ENCODE data around the gene EXOSC2. TPM values are rescaled to one million over a fixed set of nuclear protein-coding genes. Genes with fewer than 3 reads are reported as not detected.

The EXOSC2 gene
- total and polyA plus RNA-seq, 2 of the 4 experiments (the other 2 are of a cell fraction): 27.0 to 48.6 TPM

DNA sequence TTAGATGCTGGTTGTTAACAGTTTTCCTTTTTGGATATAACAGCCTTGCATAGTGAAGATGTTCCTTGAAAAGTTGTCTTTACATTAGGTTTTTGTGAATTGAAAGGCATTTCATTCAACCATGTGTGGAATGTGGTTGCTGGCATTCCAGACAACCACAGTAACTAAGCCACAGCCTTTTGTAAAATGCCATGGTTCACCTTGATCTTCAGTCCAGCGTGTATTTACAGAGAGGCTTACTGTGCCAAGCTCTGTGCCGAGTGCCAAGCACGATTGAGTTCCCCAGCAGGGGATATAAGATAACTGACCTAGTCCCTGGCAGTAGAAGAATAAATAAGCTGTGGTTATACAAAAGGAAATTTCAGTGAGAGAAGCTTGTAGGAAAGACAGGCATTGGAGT lies 4.9 kb downstream of the EXOSC2 start:
- intact Hi-C loops (cut with micrococcal nuclease): no loop called here
- ChIA-PET POLR2A (ENCODE audit: unreplicated experiment) (interaction anchor here (0.7 kb wide), 1 partner anchor 426 kb away, joined by 3 read pairs; no protein-coding TSS in a partner anchor), CTCF (no interaction called here)
- Histone ChIP-seq H2BK15ac (ENCODE audit: low read depth, low read length) (0 out of 3 replicates have a peak overlapping the region, but pooled peaks have one; percentile 31), H3K9me1 (ENCODE audit: insufficient read depth, low read length) (peaks cover 29% of the 10 kb centered on the region), H4K20me1 (ENCODE audit: insufficient read depth, low read length) (peaks cover 40% of the 10 kb centered on the region), H3K4me2 (ENCODE audit: low read depth, low read length) (peak overlapping the region; percentile 46), H4K8ac (ENCODE audit: low read depth in 2 of 2, low read length in 2 of 2) (no peak overlapping the region), H3K4me3 (ENCODE audit: insufficient read depth, low read depth, low read length) (no peak overlapping the region), H3K4me1 (ENCODE audit: control insufficient read depth, insufficient read depth, low read length) (peaks cover 17% of the 10 kb centered on the region), H4K91ac (ENCODE audit: insufficient read depth, low read depth, low read length) (peak overlapping the region; percentile 53; the same call in 1 of the 2 replicates), H3K14ac (replicated peaks; ENCODE audit: low read depth, low read length) (0 out of 2 replicates have a peak overlapping the region, but pooled peaks have one; percentile 42), H3K4ac (ENCODE audit: low read depth, low read length) (peak overlapping the region; percentile 72; the same call in 1 of the 2 replicates), H3K23ac (ENCODE audit: low read depth, low read length) (peak overlapping the region; percentile 6; the same call in 1 of the 2 replicates), H3K27ac (ENCODE audit: insufficient read depth, low read length) (peak overlapping the region; percentile 47; the same call in 1 of the 2 replicates), H2AK9ac (replicated peaks; ENCODE audit: low read depth, low read length, poor library complexity) (peak overlapping the region; percentile 44), H3K79me1 (ENCODE audit: low read depth in 1 of 2, low read length in 2 of 2) (peaks cover 38 to 76% of the 10 kb centered on the region in 2 experiments), H2BK5ac (ENCODE audit: low read depth, low read length, poor library complexity, severe bottlenecking) (peak overlapping the region; percentile 39), H3K27me3 (ENCODE audit: control insufficient read depth, insufficient read depth, low read length) (no peaks in the 10 kb centered on the region), H2BK120ac (ENCODE audit: low read depth, low read length) (peak overlapping the region; percentile 72; the same call in 1 of the 2 replicates), H3K9me3 (ENCODE audit: control insufficient read depth, insufficient read depth, low read length) (no peaks in the 10 kb centered on the region), H3K9ac (ENCODE audit: low read depth, low read length) (no peak overlapping the region), H2AFZ (replicated peaks; ENCODE audit: low read length, poor library complexity) (no peak overlapping the region), H3K36me3 (ENCODE audit: control insufficient read depth, insufficient read depth, low read length) (peaks cover 39% of the 10 kb centered on the region), H2AK5ac (ENCODE audit: low read depth, low read length) (peak overlapping the region; percentile 66; the same call in 1 of the 2 replicates), H4K5ac (ENCODE audit: low read depth, low read length) (no peak overlapping the region), H3K56ac (ENCODE audit: extremely low read depth, insufficient read depth, low read length) (no peak overlapping the region), H3K18ac (ENCODE audit: low read depth, low read length) (no peak overlapping the region), H2BK20ac (ENCODE audit: low read depth, low read length) (0 out of 2 replicates have a peak overlapping the region, but pooled peaks have one; percentile 41)
- peak; percentile 37 for DNase-seq
- 60% methylated on average over 1 of the region's 3 CpGs; no CpG with 5 or more reads in 1 of the 2 experiments for WGBS, 2 experiments (ENCODE audit: extremely low coverage in 2 of 2, insufficient read length in 1 of 2)
- no peak for TF ChIP-seq SMC3 (IDR thresholded peaks at IDR 0.05; ENCODE audit: low read depth, low read length)
- no peak for TF ChIP-seq CHD1 (IDR thresholded peaks at IDR 0.05; ENCODE audit: low read depth, low read length)
- TF ChIP-seq CEBPB (IDR thresholded peaks at IDR 0.05; ENCODE audit: low read depth, low read length): no peak
- no peak for TF ChIP-seq RFX5 (IDR thresholded peaks at IDR 0.05; ENCODE audit: low read depth, low read length)
- TF ChIP-seq MAFK (IDR thresholded peaks at IDR 0.05; ENCODE audit: low read depth, low read length): no peak
- no peak for TF ChIP-seq NFE2L2 (IDR thresholded peaks at IDR 0.05; ENCODE audit: low read depth, low read length)
- no peak for TF ChIP-seq POLR2A (IDR thresholded peaks at IDR 0.05; ENCODE audit: low read depth, low read length)
- no peak for TF ChIP-seq RCOR1 (IDR thresholded peaks at IDR 0.05; ENCODE audit: insufficient replicate concordance, low read length)
- no peak for TF ChIP-seq MXI1 (IDR thresholded peaks at IDR 0.05; ENCODE audit: borderline replicate concordance, low read depth, low read length)
- no peak for TF ChIP-seq RAD21 (IDR thresholded peaks at IDR 0.05; ENCODE audit: low read length)
- no peak for TF ChIP-seq BHLHE40 (IDR thresholded peaks at IDR 0.05; ENCODE audit: low read depth, low read length)
- no peak for TF ChIP-seq FOS (IDR thresholded peaks at IDR 0.05; ENCODE audit: low read depth, low read length)
- TF ChIP-seq, protein P1, sequence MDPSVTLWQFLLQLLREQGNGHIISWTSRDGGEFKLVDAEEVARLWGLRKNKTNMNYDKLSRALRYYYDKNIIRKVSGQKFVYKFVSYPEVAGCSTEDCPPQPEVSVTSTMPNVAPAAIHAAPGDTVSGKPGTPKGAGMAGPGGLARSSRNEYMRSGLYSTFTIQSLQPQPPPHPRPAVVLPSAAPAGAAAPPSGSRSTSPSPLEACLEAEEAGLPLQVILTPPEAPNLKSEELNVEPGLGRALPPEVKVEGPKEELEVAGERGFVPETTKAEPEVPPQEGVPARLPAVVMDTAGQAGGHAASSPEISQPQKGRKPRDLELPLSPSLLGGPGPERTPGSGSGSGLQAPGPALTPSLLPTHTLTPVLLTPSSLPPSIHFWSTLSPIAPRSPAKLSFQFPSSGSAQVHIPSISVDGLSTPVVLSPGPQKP (IDR thresholded peaks at IDR 0.05; ENCODE audit: borderline replicate concordance, low read depth, low read length): no peak
- TF ChIP-seq, protein P2, sequence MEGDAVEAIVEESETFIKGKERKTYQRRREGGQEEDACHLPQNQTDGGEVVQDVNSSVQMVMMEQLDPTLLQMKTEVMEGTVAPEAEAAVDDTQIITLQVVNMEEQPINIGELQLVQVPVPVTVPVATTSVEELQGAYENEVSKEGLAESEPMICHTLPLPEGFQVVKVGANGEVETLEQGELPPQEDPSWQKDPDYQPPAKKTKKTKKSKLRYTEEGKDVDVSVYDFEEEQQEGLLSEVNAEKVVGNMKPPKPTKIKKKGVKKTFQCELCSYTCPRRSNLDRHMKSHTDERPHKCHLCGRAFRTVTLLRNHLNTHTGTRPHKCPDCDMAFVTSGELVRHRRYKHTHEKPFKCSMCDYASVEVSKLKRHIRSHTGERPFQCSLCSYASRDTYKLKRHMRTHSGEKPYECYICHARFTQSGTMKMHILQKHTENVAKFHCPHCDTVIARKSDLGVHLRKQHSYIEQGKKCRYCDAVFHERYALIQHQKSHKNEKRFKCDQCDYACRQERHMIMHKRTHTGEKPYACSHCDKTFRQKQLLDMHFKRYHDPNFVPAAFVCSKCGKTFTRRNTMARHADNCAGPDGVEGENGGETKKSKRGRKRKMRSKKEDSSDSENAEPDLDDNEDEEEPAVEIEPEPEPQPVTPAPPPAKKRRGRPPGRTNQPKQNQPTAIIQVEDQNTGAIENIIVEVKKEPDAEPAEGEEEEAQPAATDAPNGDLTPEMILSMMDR (conservative IDR thresholded peaks at IDR 0.05; ENCODE audit: low read depth, low read length): no peak
- no TSS peak for BruUV-seq (replicated peaks)
- dilution Hi-C loops (cut with HindIII; ENCODE audit: low sequenced_read_pairs, unreplicated experiment): no loop called here
- in situ Hi-C loops (cut with MboI; ENCODE audit: low sequenced_read_pairs): no loop called here
- ATAC-seq (ENCODE audit: low read depth): peak; percentile 18; the same call in 1 of the 2 replicates
